ENCODE data around the gene IFITM1. TPM values are rescaled to one million over a fixed set of nuclear protein-coding genes. Genes with fewer than 3 reads are reported as not detected.

IFITM1 gene
- total and polyA plus RNA-seq, 8 donors: 7.0 to 224 (median 41.0) TPM

GRCh38 chr11:282171-282570, 31.7 kb upstream of the IFITM1 start:
- TF ChIP-seq CTCF (IDR thresholded peaks at IDR 0.05) (no peak), POLR2A (IDR thresholded peaks at IDR 0.05) (no peak)
- no peaks in the 10 kb centered on the region for H3K9me3 ChIP-seq
- peak overlapping the region in 1 of 4 donors; percentile 46 for H3K4me3 ChIP-seq
- no peaks in the 10 kb centered on the region for H3K36me3 ChIP-seq
- DNase-seq: no peak
- intact Hi-C loops (cut with DNase I; ENCODE audit: low total_unique reads): no loop called here
- peaks cover 36 to 90% (median 65%) of the 10 kb centered on the region in 3 donors for H3K27me3 ChIP-seq
- no peak overlapping the region for H3K27ac ChIP-seq
- H3K4me1 ChIP-seq: peaks cover 19 to 39% (median 31%) of the 10 kb centered on the region in 4 donors
- 51 to 79% (median 71%) methylated on average over 2 to 4 of the region's 4 CpGs for WGBS, 5 donors

GRCh38 chr11:282630-283360, 31.0 kb upstream of the IFITM1 start:
- TF ChIP-seq EP300 (IDR thresholded peaks at IDR 0.05) (no peak), CTCF (IDR thresholded peaks at IDR 0.05) (no peak), POLR2A (IDR thresholded peaks at IDR 0.05) (no peak), POLR2AphosphoS5 (IDR thresholded peaks at IDR 0.05) (no peak)
- intact Hi-C loops (cut with DNase I; ENCODE audit: low total_unique reads): no loop called here
- no peaks in the 10 kb centered on the region for H3K36me3 ChIP-seq
- 55 to 70% (median 65%) methylated on average over 10 to 13 of the region's 13 CpGs for WGBS, 5 donors
- no peak overlapping the region for H3K27ac ChIP-seq
- H3K4me1 ChIP-seq: peaks cover 19 to 42% (median 32%) of the 10 kb centered on the region in 4 donors
- H3K27me3 ChIP-seq: peaks cover 36 to 91% (median 64%) of the 10 kb centered on the region in 3 donors
- no peak for DNase-seq
- H3K4me3 ChIP-seq: peak overlapping the region in 1 of 4 donors; percentile 46
- H3K9me3 ChIP-seq: no peaks in the 10 kb centered on the region

GRCh38 chr11:283405-284104, 30.3 kb upstream of the IFITM1 start:
- Histone ChIP-seq H3K36me3 (no peaks in the 10 kb centered on the region), H3K9me3 (no peaks in the 10 kb centered on the region), H3K27me3 (peaks cover 32 to 90% (median 60%) of the 10 kb centered on the region in 3 donors), H3K27ac (no peak overlapping the region), H3K4me1 (peaks cover 22 to 47% (median 39%) of the 10 kb centered on the region in 4 donors), H3K4me3 (no peak overlapping the region)
- intact Hi-C loops (cut with DNase I; ENCODE audit: low total_unique reads): no loop called here
- DNase-seq: no peak
- no peak for TF ChIP-seq EP300 (IDR thresholded peaks at IDR 0.05)
- TF ChIP-seq CTCF (IDR thresholded peaks at IDR 0.05): no peak
- no peak for TF ChIP-seq POLR2A (IDR thresholded peaks at IDR 0.05)
- TF ChIP-seq POLR2AphosphoS5 (IDR thresholded peaks at IDR 0.05): no peak
- WGBS, 5 donors: 73 to 90% (median 85%) methylated on average over 22 to 23 of the region's 23 CpGs

- intact Hi-C loops (cut with DNase I; ENCODE audit: low total_unique reads): no loop called here
- no peak overlapping the region for H3K4me3 ChIP-seq
- peak in 1 of 2 donors; percentile 4 for DNase-seq
Observed at GRCh38 chr11:284105-285020, 29.5 kb upstream of the IFITM1 start.

More at GRCh38 chr11:284105-285020, 29.5 kb upstream of the IFITM1 start:
- 77 to 85% (median 83%) methylated on average over 17 to 24 of the region's 24 CpGs for WGBS, 5 donors
- TF ChIP-seq POLR2AphosphoS5 (IDR thresholded peaks at IDR 0.05) (no peak), POLR2A (IDR thresholded peaks at IDR 0.05) (no peak), EP300 (IDR thresholded peaks at IDR 0.05) (no peak)
- H3K27me3 ChIP-seq: peaks cover 24 to 82% (median 52%) of the 10 kb centered on the region in 3 donors
- no peak overlapping the region for H3K27ac ChIP-seq
- no peaks in the 10 kb centered on the region for H3K9me3 ChIP-seq
- no peaks in the 10 kb centered on the region for H3K36me3 ChIP-seq
- H3K4me1 ChIP-seq: peaks cover 22 to 45% (median 37%) of the 10 kb centered on the region in 4 donors

Data from stomach (tissue), 9 donors.